Panc1 (cell line): ENCODE data around the gene IL21R. TPM values are rescaled to one million over a fixed set of nuclear protein-coding genes. Genes with fewer than 3 reads are reported as not detected.

Experiments used
- ATAC-seq: fragments of 200-7000 bp; cut with Tn5 transposase; 2 replicates; pipeline ENCODE4 v1.9.1; 2020; ENCODE audit warnings: mild to moderate bottlenecking, moderate library complexity
- BruUV-seq: library from RNA; stranded (reverse); fragments of 400-500 nt; replicated peaks from 2 replicates; lab custom pipeline; 2021; lab: Mats Ljungman, UMichigan
- CTCF ChIA-PET: fragments of 300-600 bp; sonication (Branson Sonifier 250); formaldehyde crosslinking; loops from one replicate; lab custom pipeline; 2022; ENCODE audit warnings: antibody characterized with exemption; lab: Charles Lee
- POLR2A ChIA-PET: fragments of 300-600 bp; sonication (Branson Sonifier 250); formaldehyde crosslinking; loops from one replicate; lab custom pipeline; 2022; ENCODE audit warnings: antibody characterized with exemption; lab: Charles Lee
- DNase-seq: peaks from one replicate; pipeline ENCODE4 v3.0.0-alpha.2; 2010; ENCODE audit warnings: low read depth, low spot score
- H3K27ac ChIP-seq: 2 replicates; pipeline ENCODE4 v1.5.1; 2011; ENCODE audit warnings: mild to moderate bottlenecking, low read length, inconsistent platforms
- H3K27me3 ChIP-seq: fragments of 200-500 bp; sonication (Bioruptor generic); 2 replicates; pipeline ENCODE4 v1.6.0; 2014; ENCODE audit warnings: low read length, inconsistent platforms; ENCODE audit not compliant: control insufficient read depth, insufficient read depth
- H3K36me3 ChIP-seq: fragments of 200-500 bp; sonication (Bioruptor generic); 2 replicates; pipeline ENCODE4 v1.5.1; 2014; ENCODE audit warnings: inconsistent platforms, mild to moderate bottlenecking, low read length, moderate library complexity; ENCODE audit not compliant: control insufficient read depth, insufficient read depth
- H3K4me1 ChIP-seq: 2 replicates; pipeline ENCODE4 v1.5.1; 2011; ENCODE audit warnings: inconsistent platforms, mild to moderate bottlenecking, low read length, moderate library complexity; ENCODE audit not compliant: control insufficient read depth, insufficient read depth
- H3K4me3 ChIP-seq, 2 experiments: 2 replicates each; pipeline ENCODE4 v1.5.1; 2011 to 2012; ENCODE audit warnings: low read depth in 2 of 2, low read length in 2 of 2, mild to moderate bottlenecking in 2 of 2, inconsistent platforms in 1 of 2, moderate library complexity in 1 of 2
- H3K9me3 ChIP-seq: fragments of 200-500 bp; sonication (Bioruptor generic); 2 replicates; pipeline ENCODE4 v1.5.1; 2014; ENCODE audit warnings: low read depth, mild to moderate bottlenecking, inconsistent platforms, low read length, moderate library complexity; ENCODE audit not compliant: control insufficient read depth, insufficient read depth
- CTCF ChIP-seq: fragments of 450-650 bp; IDR thresholded peaks from 2 replicates; pipeline ENCODE4 v1.5.1; 2017; ENCODE audit warnings: mild to moderate bottlenecking
- POLR2AphosphoS5 ChIP-seq: IDR thresholded peaks from 2 replicates; pipeline ENCODE4 v1.6.1; 2012; ENCODE audit warnings: mild to moderate bottlenecking, low read depth, low read length, moderate library complexity
- REST ChIP-seq, 2 experiments: IDR thresholded peaks; 2 replicates each; pipeline ENCODE4 v1.6.1; 2011 to 2012; ENCODE audit warnings: low read depth in 2 of 2, control low read depth in 1 of 2, low read length in 1 of 2, mild to moderate bottlenecking in 1 of 2, moderate library complexity in 1 of 2; ENCODE audit not compliant: insufficient read depth in 1 of 2
- SIN3A ChIP-seq: IDR thresholded peaks from 2 replicates; pipeline ENCODE4 v1.6.1; 2012; ENCODE audit warnings: low read depth, mild to moderate bottlenecking, low read length, moderate library complexity, borderline replicate concordance; ENCODE audit not compliant: insufficient read depth
- TCF7L2 ChIP-seq: IDR thresholded peaks from 2 replicates; pipeline ENCODE4 v1.6.1; 2011; ENCODE audit warnings: mild to moderate bottlenecking, low read depth, low read length, inconsistent platforms
- in situ Hi-C: cut with HindIII; loops from 2 replicates; pipeline ENCODE4 v1.10.0; 2016; ENCODE audit warnings: low sequenced_read_pairs, low pct_unique_long_range_greater_than_20kb
- intact Hi-C: fragments of 100-400 bp; cut with micrococcal nuclease; formaldehyde crosslinking; loops from one replicate; pipeline ENCODE4 v1.10.0; 2022; ENCODE audit not compliant: unreplicated experiment
- total RNA-seq: library from RNA; stranded (reverse); gene quantifications from one replicate; pipeline ENCODE4 v1.2.1, GENCODE V29; 2021; ENCODE audit not compliant: unreplicated experiment

The IL21R gene
- total RNA-seq, 1 experiment from 2014 or later: 0.10 TPM

- H3K36me3 ChIP-seq: peaks cover 18% of the 10 kb centered on the region
- ChIA-PET POLR2A (no interaction called here), CTCF (no interaction called here)
- TF ChIP-seq REST (IDR thresholded peaks at IDR 0.05; ENCODE audit: insufficient read depth in 1 of 2, low read depth in 2 of 2, low read length in 1 of 2) (no peak), CTCF (no peak), POLR2AphosphoS5 (no peak), TCF7L2 (no peak), SIN3A (no peak)
- no peak for DNase-seq
- H3K27ac ChIP-seq: no peak overlapping the region
- no peaks in the 10 kb centered on the region for H3K9me3 ChIP-seq
- no peak overlapping the region for H3K4me3 ChIP-seq
- BruUV-seq: no TSS peak
- intact Hi-C loops (no loop called here), in situ Hi-C loops (no loop called here)
- no peaks in the 10 kb centered on the region for H3K4me1 ChIP-seq
- no peaks in the 10 kb centered on the region for H3K27me3 ChIP-seq
- ATAC-seq: no peak
These were observed 93.2 kb downstream of the IL21R start for GRCh38 chr16:27495191-27495590.

- H3K27me3 ChIP-seq: no peaks in the 10 kb centered on the region
- H3K27ac ChIP-seq: no peak overlapping the region
- ATAC-seq (no peak), DNase-seq (no peak)
- no peak for TF ChIP-seq TCF7L2
- TF ChIP-seq SIN3A: no peak
- TF ChIP-seq REST (IDR thresholded peaks at IDR 0.05; ENCODE audit: insufficient read depth in 1 of 2, low read depth in 2 of 2, low read length in 1 of 2): no peak
- BruUV-seq: no TSS peak
- no peak overlapping the region for H3K4me3 ChIP-seq
- intact Hi-C loops: no loop called here
- in situ Hi-C loops: no loop called here
- peaks cover 17% of the 10 kb centered on the region for H3K36me3 ChIP-seq
- POLR2A ChIA-PET: no interaction called here
- CTCF ChIA-PET: no interaction called here
- no peaks in the 10 kb centered on the region for H3K9me3 ChIP-seq
- H3K4me1 ChIP-seq: no peaks in the 10 kb centered on the region
These were observed 96.3 kb downstream of the IL21R start for GRCh38 chr16:27498031-27498825.
